Upper lobe of left lung (tissue), 4 donors: ENCODE measurements around the gene USP6NL.

Source experiments
- CTCF ChIP-seq, 6 experiments: fragments of 450-650 bp in 4 of 6; fragments of 200-600 bp in 2 of 6; sonication (generic) in 2 of 6; IDR thresholded peaks; one replicate each; pipeline ENCODE4 v1.5.1; 2016 to 2019; ENCODE audit warnings: antibody characterized with exemption in 6 of 6
- EP300 ChIP-seq, 4 donors: sonication (generic); formaldehyde crosslinking; IDR thresholded peaks; one replicate each; pipeline ENCODE4 v1.5.1; 2017; ENCODE audit warnings: antibody characterized with exemption in 4 of 4, control low read depth in 2 of 4
- POLR2A ChIP-seq, 4 donors: fragments of 450-650 bp; IDR thresholded peaks; one replicate each; pipeline ENCODE4 v1.5.1; 2016 to 2017; ENCODE audit warnings: antibody characterized with exemption in 4 of 4, mild to moderate bottlenecking in 2 of 4
- POLR2AphosphoS5 ChIP-seq, 2 donors: sonication (generic); formaldehyde crosslinking; IDR thresholded peaks; one replicate each; pipeline ENCODE4 v1.5.1; 2017; ENCODE audit warnings: antibody characterized with exemption in 2 of 2

GRCh38 chr10:11655836-11656235 lies 44.4 kb upstream of the USP6NL start:
- TF ChIP-seq POLR2AphosphoS5 (IDR thresholded peaks at IDR 0.05) (no peak), CTCF (IDR thresholded peaks at IDR 0.05) (no peak), EP300 (IDR thresholded peaks at IDR 0.05) (no peak), POLR2A (IDR thresholded peaks at IDR 0.05) (no peak)
